HAP-1 (cell line): Measurements from ENCODE around the gene ZFYVE28.
"Not testable (repeated sequence)": the region's sequence is repeated elsewhere in the genome, so short reads cannot be mapped to it uniquely, and the experiment has no call there.

Experiments
- DNase-seq, 2 experiments: peaks; one replicate each; pipeline ENCODE4 v3.0.0-alpha.2; 2016 to 2020; ENCODE audit warnings: low spot score in 2 of 2
- H3K27me3 ChIP-seq: fragments of 250-450 bp; sonication (Bioruptor Pico); 2 replicates; pipeline ENCODE4 v1.5.1; 2020; ENCODE audit warnings: low read depth, mild to moderate bottlenecking, moderate library complexity
- H3K36me3 ChIP-seq: fragments of 250-450 bp; sonication (Bioruptor Pico); replicated peaks from 2 replicates; pipeline ENCODE4 v1.5.1; 2020; ENCODE audit warnings: mild to moderate bottlenecking
- H3K4me1 ChIP-seq: fragments of 250-450 bp; sonication (Bioruptor Pico); 2 replicates; pipeline ENCODE4 v1.5.1; 2020; ENCODE audit warnings: mild to moderate bottlenecking
- H3K4me3 ChIP-seq: fragments of 250-450 bp; sonication (Bioruptor Pico); 2 replicates; pipeline ENCODE4 v1.5.1; 2020; ENCODE audit warnings: mild to moderate bottlenecking, moderate library complexity
- H3K9me3 ChIP-seq: fragments of 250-450 bp; sonication (Bioruptor Pico); 2 replicates; pipeline ENCODE4 v1.5.1; 2020; ENCODE audit warnings: mild to moderate bottlenecking, moderate library complexity
- in situ Hi-C: fragments of 300-500 bp; cut with MboI; formaldehyde crosslinking; loops from 3 replicates; pipeline ENCODE4 v1.14.3; 2020; ENCODE audit warnings: low sequenced_read_pairs, inconsistent platforms, mixed read lengths

Gene ZFYVE28

GRCh38 chr4:2246384-2247127 lies 171.9 kb downstream of the ZFYVE28 start:
- DNase-seq = peak in 1 of 2 experiments; percentile 7
- Histone ChIP-seq H3K36me3 (no peaks in the 10 kb centered on the region), H3K4me1 (peaks cover 19% of the 10 kb centered on the region), H3K27me3 (no peaks in the 10 kb centered on the region), H3K4me3 (no peak overlapping the region), H3K9me3 (no peaks in the 10 kb centered on the region)
- in situ Hi-C loops = no loop called here

DNA sequence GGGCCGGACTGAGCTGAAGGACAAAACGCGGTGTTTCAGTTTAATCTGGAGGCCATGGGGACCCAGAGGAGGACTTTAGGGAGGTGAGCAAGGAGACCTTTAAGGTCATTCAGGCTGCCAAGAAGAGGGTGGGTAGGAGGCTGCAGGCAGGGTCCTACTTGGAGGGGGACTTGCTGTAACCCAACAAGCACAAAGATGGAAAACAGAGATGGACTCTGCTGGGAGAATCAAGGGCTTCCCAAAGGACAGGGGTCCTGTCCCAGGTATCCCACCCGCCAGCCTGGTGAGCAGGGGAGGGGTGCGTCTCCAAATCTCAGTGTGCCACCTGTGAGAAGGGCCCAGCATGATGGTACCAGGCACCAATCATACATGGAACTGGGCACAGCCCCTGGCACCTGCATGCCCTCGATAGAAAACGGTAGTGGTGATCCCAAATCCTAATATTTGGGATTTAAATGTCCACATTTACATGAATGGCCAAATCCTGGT lies 172.6 kb downstream of the ZFYVE28 start:
- Histone ChIP-seq H3K36me3 (no peaks in the 10 kb centered on the region), H3K27me3 (no peaks in the 10 kb centered on the region), H3K4me1 (peaks cover 19% of the 10 kb centered on the region), H3K9me3 (no peaks in the 10 kb centered on the region), H3K4me3 (no peak overlapping the region)
- DNase-seq = peak in 1 of 2 experiments; percentile 5
- in situ Hi-C loops = no loop called here

DNA sequence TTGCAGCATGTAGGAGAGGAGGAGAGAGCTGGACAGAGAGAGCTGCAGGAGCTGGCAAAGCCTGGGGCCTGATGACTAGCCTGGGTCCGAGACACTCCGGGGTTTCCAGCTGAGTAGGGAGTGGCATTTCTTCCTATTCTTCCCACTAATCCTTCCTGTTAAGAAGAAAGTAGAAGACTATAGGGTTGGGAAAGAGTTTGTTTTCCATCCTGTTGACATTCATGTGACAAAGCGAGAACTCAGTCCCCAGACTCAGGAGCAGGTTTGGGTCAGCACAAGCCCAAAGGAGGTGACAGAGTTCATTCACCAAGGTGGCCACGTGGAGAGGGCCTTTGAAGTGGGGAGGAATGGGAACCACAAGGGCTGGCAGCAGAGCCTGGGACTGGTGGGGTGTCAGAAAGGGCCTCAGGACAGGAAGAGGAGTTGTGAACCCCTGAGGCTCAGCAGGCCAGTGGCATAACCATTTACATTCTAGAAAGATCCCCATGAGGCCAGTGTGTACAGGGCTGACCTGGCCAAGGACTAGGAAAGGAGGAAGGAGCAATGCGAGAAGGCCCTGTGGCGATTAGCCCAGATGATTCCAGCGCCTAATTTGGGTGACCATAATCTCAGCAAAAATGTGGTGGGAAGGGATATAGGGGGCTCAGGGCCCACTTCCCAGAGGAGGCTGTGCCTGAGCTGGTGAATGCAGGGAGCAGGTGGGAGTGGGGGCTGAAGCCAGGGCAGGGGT lies 173.2 kb downstream of the ZFYVE28 start:
- H3K4me3 ChIP-seq = no peak overlapping the region
- H3K4me1 ChIP-seq = peaks cover 19% of the 10 kb centered on the region
- no peaks in the 10 kb centered on the region for H3K9me3 ChIP-seq
- in situ Hi-C loops = no loop called here
- peak in 1 of 2 experiments; percentile 42 for DNase-seq
- no peaks in the 10 kb centered on the region for H3K36me3 ChIP-seq
- no peaks in the 10 kb centered on the region for H3K27me3 ChIP-seq

- Histone ChIP-seq H3K36me3 (peaks cover 6% of the 10 kb centered on the region), H3K9me3 (no peaks in the 10 kb centered on the region), H3K4me3 (no peak overlapping the region), H3K4me1 (peaks cover 23% of the 10 kb centered on the region), H3K27me3 (no peaks in the 10 kb centered on the region)
- in situ Hi-C loops = no loop called here
- peak in 1 of 2 experiments; percentile 52 for DNase-seq
These were observed 174.6 kb downstream of the ZFYVE28 start for GRCh38 chr4:2243681-2244380.

GRCh38 chr4:2241410-2242353 lies 176.8 kb downstream of the ZFYVE28 start, which contains the start of the genes HAUS3 and POLN:
Gene HAUS3, minus strand, starts transcription at chr4:2242121. Its CDS starts 1,175 bp downstream, at chr4:2240946.
Gene POLN, minus strand, starts transcription at chr4:2242121. Its CDS starts 12,890 bp downstream, at chr4:2229231.
- DNase-seq = peak; percentile 96 to 99
- peaks cover 32% of the 10 kb centered on the region for H3K4me1 ChIP-seq
- peak within 1 kb of the TSS; percentile 85 for H3K4me3 ChIP-seq
- in situ Hi-C loops = no loop called here
- H3K36me3 ChIP-seq = peaks cover 12% of the 10 kb centered on the region
- no peaks in the 10 kb centered on the region for H3K9me3 ChIP-seq
- H3K27me3 ChIP-seq = no peaks in the 10 kb centered on the region

DNA sequence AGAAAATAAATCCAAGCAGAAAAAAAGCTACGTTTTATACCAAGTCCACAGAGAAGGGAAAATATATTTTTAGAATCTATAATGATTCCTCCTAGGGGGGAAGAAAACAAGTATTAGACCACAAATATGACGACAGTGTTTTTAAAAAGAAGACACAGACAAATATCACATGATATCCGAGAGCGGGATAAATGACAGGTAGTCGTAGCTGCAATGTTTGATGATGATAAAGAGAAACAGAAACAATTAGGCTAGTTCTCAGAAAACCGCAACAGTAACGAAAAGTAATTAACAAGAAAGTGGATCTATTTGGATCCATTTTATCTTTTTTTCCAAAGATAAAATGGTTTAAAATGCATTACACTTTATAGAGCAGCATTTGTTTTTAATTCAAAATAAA lies 177.4 kb downstream of the ZFYVE28 start:
- peaks cover 32% of the 10 kb centered on the region for H3K4me1 ChIP-seq
- H3K4me3 ChIP-seq = peak overlapping the region; percentile 85
- in situ Hi-C loops = no loop called here
- peaks cover 16% of the 10 kb centered on the region for H3K36me3 ChIP-seq
- H3K9me3 ChIP-seq = no peaks in the 10 kb centered on the region
- DNase-seq = no peak
- H3K27me3 ChIP-seq = no peaks in the 10 kb centered on the region

DNA sequence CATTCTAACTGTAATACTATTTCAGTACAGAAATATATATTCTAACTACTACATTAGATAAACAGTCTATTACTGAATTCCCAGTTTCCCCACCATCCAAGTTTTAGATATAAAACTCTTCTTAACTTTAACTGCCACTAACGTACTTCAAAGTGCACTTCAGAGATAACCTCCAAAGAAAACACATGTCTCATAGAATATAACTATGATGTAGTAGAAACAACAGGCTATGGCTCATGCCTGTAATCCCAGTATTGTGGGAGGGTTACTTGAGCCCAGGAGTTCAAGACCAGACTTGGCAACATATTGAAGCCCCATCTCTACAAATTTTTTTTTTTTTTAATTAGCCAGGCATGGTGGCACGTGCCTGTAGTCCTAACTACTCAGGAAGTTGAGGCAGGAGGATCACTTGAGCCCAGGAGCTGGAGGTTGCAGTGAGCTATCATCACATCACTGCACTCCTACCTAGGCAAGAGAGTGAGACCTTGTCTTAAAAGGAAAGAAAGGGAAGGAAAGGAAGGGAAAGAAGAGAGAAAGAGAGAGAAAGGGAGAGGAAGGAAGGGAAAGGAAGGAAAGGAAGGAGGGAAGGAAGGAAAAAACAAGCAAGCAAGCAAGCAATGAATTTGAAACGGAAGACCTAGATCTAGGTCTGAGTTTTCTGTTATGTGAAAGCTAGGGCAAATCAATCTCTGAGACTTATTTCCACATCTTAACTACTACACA lies 181.3 kb downstream of the ZFYVE28 start:
- no peaks in the 10 kb centered on the region for H3K27me3 ChIP-seq
- no peaks in the 10 kb centered on the region for H3K9me3 ChIP-seq
- H3K36me3 ChIP-seq = peaks cover 30% of the 10 kb centered on the region
- H3K4me1 ChIP-seq = peaks cover 13% of the 10 kb centered on the region
- in situ Hi-C loops = no loop called here
- DNase-seq = no peak
- no peak overlapping the region for H3K4me3 ChIP-seq

- in situ Hi-C loops = no loop called here
- Histone ChIP-seq H3K9me3 (no peaks in the 10 kb centered on the region), H3K4me1 (no peaks in the 10 kb centered on the region; the same call in 1 of the 2 replicates), H3K4me3 (no peak overlapping the region), H3K27me3 (no peaks in the 10 kb centered on the region), H3K36me3 (peaks cover 27% of the 10 kb centered on the region)
- DNase-seq = no peak
These were observed 187.4 kb downstream of the ZFYVE28 start for GRCh38 chr4:2231082-2231481.

GRCh38 chr4:2226261-2226660 lies 192.2 kb downstream of the ZFYVE28 start:
- H3K36me3 ChIP-seq = peaks cover 13% of the 10 kb centered on the region
- no peaks in the 10 kb centered on the region; the same call in 1 of the 2 replicates for H3K4me1 ChIP-seq
- DNase-seq = no peak
- no peaks in the 10 kb centered on the region for H3K9me3 ChIP-seq
- in situ Hi-C loops = loop anchor here (10.0 kb wide), 1 partner anchor 219 kb away; no protein-coding TSS in a partner anchor
- H3K27me3 ChIP-seq = no peaks in the 10 kb centered on the region
- no peak overlapping the region for H3K4me3 ChIP-seq

DNA sequence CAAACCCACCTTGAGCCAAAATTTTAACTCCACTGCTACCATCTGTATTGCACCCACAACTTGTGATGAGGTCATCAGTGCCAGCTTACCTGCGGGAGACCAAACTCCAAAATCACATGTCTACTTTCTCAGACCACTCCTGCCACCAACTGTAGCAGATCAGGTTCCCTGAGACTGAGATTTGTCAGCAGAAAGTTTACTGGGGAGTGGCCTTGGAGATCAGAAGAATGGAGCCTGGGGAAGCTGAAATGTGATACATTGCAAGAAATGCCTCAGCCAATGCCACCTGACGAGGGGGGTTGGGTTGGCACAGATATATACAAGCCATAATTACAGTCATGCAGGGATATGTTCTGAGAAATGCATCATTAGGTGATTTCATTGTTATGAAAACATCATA lies 195.6 kb downstream of the ZFYVE28 start:
- in situ Hi-C loops = loop anchor here (10.0 kb wide), 1 partner anchor 222 kb away; no protein-coding TSS in a partner anchor
- DNase-seq = no peak
- H3K9me3 ChIP-seq = no peaks in the 10 kb centered on the region
- no peak overlapping the region for H3K4me3 ChIP-seq
- H3K36me3 ChIP-seq = peaks cover 9% of the 10 kb centered on the region
- no peaks in the 10 kb centered on the region for H3K4me1 ChIP-seq
- no peaks in the 10 kb centered on the region for H3K27me3 ChIP-seq

GRCh38 chr4:2221378-2221777 lies 197.1 kb downstream of the ZFYVE28 start:
- H3K4me3 ChIP-seq, DNase-seq, H3K27me3 ChIP-seq, H3K4me1 ChIP-seq, H3K9me3 ChIP-seq, H3K36me3 ChIP-seq: not testable (repeated sequence)
- in situ Hi-C loops = loop anchor here (10.0 kb wide), 1 partner anchor 223 kb away; no protein-coding TSS in a partner anchor

GRCh38 chr4:2220016-2220630 lies 198.3 kb downstream of the ZFYVE28 start:
- in situ Hi-C loops = loop anchor here (10.0 kb wide), 1 partner anchor 225 kb away; no protein-coding TSS in a partner anchor
- H3K36me3 ChIP-seq = peaks cover 5% of the 10 kb centered on the region; the same call in 1 of the 2 replicates
- H3K4me3 ChIP-seq = no peak overlapping the region
- H3K9me3 ChIP-seq = no peaks in the 10 kb centered on the region
- peak; percentile 73 to 87 for DNase-seq
- H3K27me3 ChIP-seq = no peaks in the 10 kb centered on the region
- H3K4me1 ChIP-seq = no peaks in the 10 kb centered on the region
